Measurements from ENCODE around the gene LEMD1. TPM values are rescaled to one million over a fixed set of nuclear protein-coding genes. Genes with fewer than 3 reads are reported as not detected.
"Not testable (repeated sequence)": the region's sequence is repeated elsewhere in the genome, so short reads cannot be mapped to it uniquely, and the experiment has no call there.

LEMD1 gene
- total RNA-seq, 2 donors from 2014 or later: not detected

GRCh38 chr1:205435578-205436573, 14.0 kb upstream of the LEMD1 start:
- no peak for TF ChIP-seq CTCF (IDR thresholded peaks at IDR 0.05)
- no peak overlapping the region for H3K27ac ChIP-seq
- no peak for DNase-seq (ENCODE audit: low spot score)

GRCh38 chr1:205434738-205435137, 12.9 kb upstream of the LEMD1 start:
- no peak for ATAC-seq (ENCODE audit: insufficient number of reproducible peaks, low FRiP score, low read depth)
- H3K27ac ChIP-seq: no peak overlapping the region

More at GRCh38 chr1:205435578-205436573, 14.0 kb upstream of the LEMD1 start:
- ATAC-seq (ENCODE audit: insufficient number of reproducible peaks, low FRiP score, low read depth): no peak
- no peaks in the 10 kb centered on the region for H3K27me3 ChIP-seq (replicated peaks; ENCODE audit: insufficient read depth)
- no peak overlapping the region for H3K4me3 ChIP-seq
- no peaks in the 10 kb centered on the region for H3K36me3 ChIP-seq
- H3K4me1 ChIP-seq (ENCODE audit: control insufficient read depth in 1 of 2, low read depth in 2 of 2): peaks cover 10 to 18% of the 10 kb centered on the region in 2 donors
- no peaks in the 10 kb centered on the region for H3K9me3 ChIP-seq

GRCh38 chr1:205432692-205433091, 10.8 kb upstream of the LEMD1 start:
- H3K27ac ChIP-seq; H3K4me3 ChIP-seq; H3K27me3 ChIP-seq (replicated peaks; ENCODE audit: insufficient read depth); H3K9me3 ChIP-seq; DNase-seq (ENCODE audit: low spot score); H3K4me1 ChIP-seq (ENCODE audit: control insufficient read depth in 1 of 2, low read depth in 2 of 2); ATAC-seq (ENCODE audit: insufficient number of reproducible peaks, low FRiP score, low read depth); H3K36me3 ChIP-seq: not testable (repeated sequence)

More at GRCh38 chr1:205434738-205435137, 12.9 kb upstream of the LEMD1 start:
- H3K9me3 ChIP-seq: no peaks in the 10 kb centered on the region
- no peak for TF ChIP-seq CTCF (IDR thresholded peaks at IDR 0.05)
- no peak overlapping the region for H3K4me3 ChIP-seq
- no peaks in the 10 kb centered on the region for H3K27me3 ChIP-seq (replicated peaks; ENCODE audit: insufficient read depth)
- H3K36me3 ChIP-seq: no peaks in the 10 kb centered on the region
- no peak for DNase-seq (ENCODE audit: low spot score)
- peaks cover 10 to 20% of the 10 kb centered on the region in 2 donors for H3K4me1 ChIP-seq (ENCODE audit: control insufficient read depth in 1 of 2, low read depth in 2 of 2)

- Histone ChIP-seq H3K4me3 (no peak overlapping the region), H3K9me3 (no peaks in the 10 kb centered on the region), H3K4me1 (ENCODE audit: control insufficient read depth in 1 of 2, low read depth in 2 of 2) (peaks cover 0 to 5% of the 10 kb centered on the region in 2 donors), H3K27me3 (replicated peaks; ENCODE audit: insufficient read depth) (no peaks in the 10 kb centered on the region), H3K36me3 (no peaks in the 10 kb centered on the region), H3K27ac (no peak overlapping the region)
- DNase-seq (ENCODE audit: low spot score): no peak
- no peak for ATAC-seq (ENCODE audit: insufficient number of reproducible peaks, low FRiP score, low read depth)
- no peak for TF ChIP-seq CTCF (IDR thresholded peaks at IDR 0.05)
These were observed 10.3 kb upstream of the LEMD1 start for GRCh38 chr1:205432116-205432515.

GRCh38 chr1:205430696-205431305, 8.9 kb upstream of the LEMD1 start:
- no peak for DNase-seq (ENCODE audit: low spot score)
- Histone ChIP-seq H3K27ac (no peak overlapping the region), H3K4me1 (ENCODE audit: control insufficient read depth in 1 of 2, low read depth in 2 of 2) (peaks cover 0 to 5% of the 10 kb centered on the region in 2 donors)

More at GRCh38 chr1:205430696-205431305, 8.9 kb upstream of the LEMD1 start:
- Histone ChIP-seq H3K9me3 (no peaks in the 10 kb centered on the region), H3K4me3 (peak overlapping the region; percentile 78), H3K27me3 (replicated peaks; ENCODE audit: insufficient read depth) (no peaks in the 10 kb centered on the region), H3K36me3 (no peaks in the 10 kb centered on the region)
- ATAC-seq (ENCODE audit: insufficient number of reproducible peaks, low FRiP score, low read depth): no peak
- peak; percentile 68 for TF ChIP-seq CTCF (IDR thresholded peaks at IDR 0.05)

Measured in thoracic aorta (tissue), 2 donors.